Endothelial cell of umbilical vein (primary cell): ENCODE results near the gene RBM27. TPM values are rescaled to one million over a fixed set of nuclear protein-coding genes. Genes with fewer than 3 reads are reported as not detected.
A peak's percentile ranks its signal among the peaks of the same experiment; 100 is the strongest.
"Not testable (repeated sequence)": the region's sequence is repeated elsewhere in the genome, so short reads cannot be mapped to it uniquely, and the experiment has no call there.

Source experiments
- BruUV-seq: library from RNA; stranded (reverse); fragments of 400-500 nt; replicated peaks from 2 replicates; lab custom pipeline; 2021; lab: Mats Ljungman, UMichigan
- CTCF ChIA-PET: fragments of 300-600, 350-600 bp; sonication (Branson Sonifier 250); formaldehyde crosslinking; loops from one replicate; lab custom pipeline; 2021; ENCODE audit warnings: antibody characterized with exemption, inconsistent platforms; lab: Charles Lee
- POLR2A ChIA-PET: fragments of 300-600, 350-600 bp; sonication (Branson Sonifier 250); formaldehyde crosslinking; loops from one replicate; lab custom pipeline; 2021; ENCODE audit warnings: antibody characterized with exemption, inconsistent platforms; lab: Charles Lee
- DNase-seq: peaks from one replicate; pipeline ENCODE4 v3.0.0-alpha.2; 2011; ENCODE audit warnings: low read depth, low spot score
- FAIRE-seq: peaks from 2 replicates; lab custom pipeline; 2011; peaks lifted over from hg19 to GRCh38; lab: Jason Lieb, UNC
- H2AFZ ChIP-seq: 2 replicates; pipeline ENCODE4 v1.6.0; 2012; ENCODE audit warnings: low read depth, low read length, control low read depth, inconsistent platforms
- H3K27ac ChIP-seq: 2 replicates; pipeline ENCODE4 v1.5.1; 2011; ENCODE audit warnings: low read depth, mild to moderate bottlenecking, control low read depth, low read length, moderate library complexity; ENCODE audit not compliant: insufficient read depth
- H3K27me3 ChIP-seq, 2 experiments: 2 replicates each; pipeline versions ENCODE4 v1.6.0 to v1.6.1; 2011; ENCODE audit warnings: low read length in 2 of 2, mixed read lengths in 1 of 2; ENCODE audit not compliant: control insufficient read depth in 2 of 2, insufficient read depth in 2 of 2
- H3K36me3 ChIP-seq, 2 experiments: 2 replicates in 1 of 2; 3 replicates in 1 of 2; pipeline ENCODE4 v1.5.1; 2011; ENCODE audit warnings: low read length in 2 of 2, mild to moderate bottlenecking in 1 of 2, moderate library complexity in 1 of 2; ENCODE audit not compliant: control insufficient read depth in 2 of 2, insufficient read depth in 2 of 2; ENCODE audit errors: extremely low read depth in 1 of 2
- H3K4me1 ChIP-seq: 3 replicates; pipeline ENCODE4 v1.5.1; 2011; ENCODE audit warnings: mild to moderate bottlenecking, low read length; ENCODE audit not compliant: control insufficient read depth, insufficient read depth; ENCODE audit errors: extremely low read depth
- H3K4me2 ChIP-seq: 2 replicates; pipeline ENCODE4 v1.6.1; 2011; ENCODE audit warnings: low read length, control low read depth, mixed read lengths; ENCODE audit not compliant: insufficient read depth
- H3K4me3 ChIP-seq, 3 experiments: fragments of 200-600 bp in 1 of 3; sonication (generic), shearing (Covaris generic) in 1 of 3; replicated peaks in 1 of 3; 2 replicates each; pipeline ENCODE4 v1.5.1; 2011 to 2016; ENCODE audit warnings: control low read depth in 3 of 3, low read length in 3 of 3, mild to moderate bottlenecking in 2 of 3, inconsistent platforms in 1 of 3, low read depth in 1 of 3, moderate library complexity in 1 of 3; ENCODE audit not compliant: insufficient read depth in 1 of 3
- H3K79me2 ChIP-seq: 2 replicates; pipeline ENCODE4 v1.6.0; 2012; ENCODE audit warnings: low read length, inconsistent platforms; ENCODE audit not compliant: control insufficient read depth, insufficient read depth
- H3K9ac ChIP-seq: replicated peaks from 2 replicates; pipeline ENCODE3; 2011; ENCODE audit warnings: low read length, control low read depth; ENCODE audit not compliant: insufficient read depth; ENCODE audit errors: extremely low read depth
- H3K9me1 ChIP-seq: replicated peaks from 3 replicates; pipeline ENCODE4 v1.6.0; 2011; ENCODE audit warnings: mild to moderate bottlenecking, low read length; ENCODE audit not compliant: control insufficient read depth, insufficient read depth; ENCODE audit errors: extremely low read depth
- H3K9me3 ChIP-seq: replicated peaks from 2 replicates; pipeline ENCODE4 v1.5.1; 2012; ENCODE audit warnings: low read length, inconsistent platforms; ENCODE audit not compliant: control insufficient read depth, insufficient read depth
- H4K20me1 ChIP-seq: replicated peaks from 2 replicates; pipeline ENCODE3; 2011; ENCODE audit warnings: mild to moderate bottlenecking, low read length; ENCODE audit not compliant: control insufficient read depth, insufficient read depth; ENCODE audit errors: extremely low read depth
- MYC ChIP-seq: IDR thresholded peaks from one replicate; pipeline ENCODE4 v1.6.1; 2011; ENCODE audit warnings: mild to moderate bottlenecking, low read depth, low read length
- dilution Hi-C: fragments of 300-500 bp; cut with MboI; formaldehyde crosslinking; loops from one replicate; pipeline ENCODE4 v1.15.0; 2019; ENCODE audit warnings: low sequenced_read_pairs; ENCODE audit not compliant: extremely low pct_ligation_motif_present
- intact Hi-C: fragments of 100-400 bp; cut with micrococcal nuclease; formaldehyde crosslinking; loops from one replicate; pipeline ENCODE4 v1.10.0; 2022
- polyA plus RNA-seq, 4 experiments: library from polyadenylated mRNA; depleted of rRNA in 3 of 4; stranded (reverse) in 3 of 4; unstranded in 1 of 4; fragments of >200 nt; gene quantifications; 2 replicates each; pipeline versions ENCODE4 v1.2.1 to v1.2.3, GENCODE V29; 2011 to 2012; ENCODE audit warnings: missing spikeins in 1 of 4
- total RNA-seq: library from RNA; stranded (reverse); gene quantifications from 2 replicates; pipeline ENCODE4 v1.2.3, GENCODE V29; 2021

The RBM27 gene
- total and polyA plus RNA-seq, 2 donors (not counting 3 experiments of a cell fraction or from before 2014, with no cell fraction given), result 6.3 to 17.7 TPM

GRCh38 chr5:146199176-146199815, 4.1 kb upstream of the RBM27 start:
- no peak for TF ChIP-seq MYC
- no peaks in the 10 kb centered on the region for H3K36me3 ChIP-seq
- no peak for DNase-seq
- no peaks in the 10 kb centered on the region for H3K9me3 ChIP-seq
- peaks cover 5% of the 10 kb centered on the region for H3K4me1 ChIP-seq
- no peaks in the 10 kb centered on the region for H3K9me1 ChIP-seq
- FAIRE-seq, result peak; percentile 42
- H3K79me2 ChIP-seq, result peaks cover 9% of the 10 kb centered on the region
- no peak overlapping the region for H3K4me2 ChIP-seq
- POLR2A ChIA-PET, result no interaction called here
- dilution Hi-C loops, result no loop called here
- H2AFZ ChIP-seq, result no peak overlapping the region
- H3K27me3 ChIP-seq, result peaks cover 0 to 10% of the 10 kb centered on the region in 2 experiments
- H3K4me3 ChIP-seq, result no peak overlapping the region
- intact Hi-C loops, result no loop called here
- no peaks in the 10 kb centered on the region for H4K20me1 ChIP-seq
- BruUV-seq, result no TSS peak
- no peak overlapping the region for H3K9ac ChIP-seq
- CTCF ChIA-PET, result interaction anchor here (0.8 to 1.2 kb wide), 2 partner anchors 9 to 10 kb away, joined by 3 to 5 read pairs; no protein-coding TSS in a partner anchor
- H3K27ac ChIP-seq, result no peak overlapping the region

DNA sequence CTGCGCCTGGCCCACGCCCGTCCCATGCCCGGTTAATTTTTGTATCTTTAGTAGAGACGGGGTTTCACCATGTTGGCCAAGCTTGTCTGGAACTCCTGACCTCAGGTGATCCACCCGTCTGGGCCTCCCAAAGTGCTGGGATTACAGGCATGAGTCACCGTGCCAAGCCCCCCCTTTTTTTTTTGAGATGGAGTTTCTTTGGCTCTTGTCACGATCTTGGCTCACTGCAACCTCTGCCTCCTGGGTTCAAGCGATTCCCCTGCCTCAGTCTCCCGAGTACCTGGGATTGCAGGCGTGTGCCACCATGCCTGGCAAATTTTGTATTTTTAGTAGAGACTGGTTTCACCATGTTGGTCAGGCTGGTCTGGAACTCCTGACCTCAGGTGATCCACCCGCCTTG, 1.6 kb upstream of the RBM27 start:
- H3K27me3 ChIP-seq, H4K20me1 ChIP-seq, H3K36me3 ChIP-seq, H3K9ac ChIP-seq, H3K4me2 ChIP-seq, intact Hi-C loops, H3K9me1 ChIP-seq, H3K27ac ChIP-seq, DNase-seq, BruUV-seq, dilution Hi-C loops, FAIRE-seq, H3K4me3 ChIP-seq, H2AFZ ChIP-seq, H3K9me3 ChIP-seq, POLR2A ChIA-PET: not testable (repeated sequence)
- Histone ChIP-seq H3K4me1 (peaks cover 12% of the 10 kb centered on the region), H3K79me2 (peaks cover 34% of the 10 kb centered on the region)
- CTCF ChIA-PET, result interaction anchor here (0.9 to 1.8 kb wide), 2 partner anchors 8 to 13 kb away, joined by 3 to 7 read pairs; no protein-coding TSS in a partner anchor
